GM12865 (cell line): ENCODE data around the gene DDX51.

Experiments
- DNase-seq: peaks from one replicate; pipeline ENCODE4 v3.0.0; 2010; ENCODE audit warnings: low read depth
- H3K4me3 ChIP-seq: 2 replicates; pipeline ENCODE4 v1.5.1; 2011; ENCODE audit warnings: mild to moderate bottlenecking, low read depth, low read length, control low read depth
- CTCF ChIP-seq: IDR thresholded peaks from 2 replicates; pipeline ENCODE4 v1.5.1; 2011; ENCODE audit warnings: low read length, control low read depth, low read depth, inconsistent platforms; ENCODE audit not compliant: insufficient read depth; ENCODE audit errors: missing control alignments

Gene DDX51

GRCh38 chr12:132133952-132134652 is 10.0 kb downstream of the DDX51 start:
- TF ChIP-seq CTCF, result no peak
- H3K4me3 ChIP-seq, result no peak overlapping the region
- no peak for DNase-seq

GRCh38 chr12:132132609-132133430 is 11.3 kb downstream of the DDX51 start:
- H3K4me3 ChIP-seq, result no peak overlapping the region
- no peak for DNase-seq
- no peak for TF ChIP-seq CTCF

GRCh38 chr12:132131952-132132351 is 12.2 kb downstream of the DDX51 start:
- no peak for TF ChIP-seq CTCF
- DNase-seq, result no peak
- H3K4me3 ChIP-seq, result no peak overlapping the region

GRCh38 chr12:132131229-132131628 is 12.9 kb downstream of the DDX51 start:
- no peak for DNase-seq
- TF ChIP-seq CTCF, result no peak
- no peak overlapping the region for H3K4me3 ChIP-seq

GRCh38 chr12:132130690-132131089 is 13.4 kb downstream of the DDX51 start:
- no peak overlapping the region for H3K4me3 ChIP-seq
- TF ChIP-seq CTCF, result no peak
- DNase-seq, result no peak

GRCh38 chr12:132129007-132129406 is 15.1 kb downstream of the DDX51 start:
- no peak for DNase-seq
- no peak overlapping the region for H3K4me3 ChIP-seq
- no peak for TF ChIP-seq CTCF

- H3K4me3 ChIP-seq, result no peak overlapping the region
- DNase-seq, result no peak
- TF ChIP-seq CTCF, result no peak
These were observed 17.1 kb downstream of the DDX51 start for GRCh38 chr12:132127041-132127440.
